PC-3 (cell line): ENCODE measurements around the gene C16orf92.

Experiments used
- CTCF ChIP-seq: fragments of 300-600 bp; sonication (generic); conservative IDR thresholded peaks from 2 replicates; pipeline ENCODE4 v1.5.1; 2017; ENCODE audit warnings: antibody characterized with exemption, low read depth, mild to moderate bottlenecking, low read length
- EZH2 ChIP-seq: fragments of 300-600 bp; sonication (generic); IDR thresholded peaks from one replicate; pipeline ENCODE4 v1.6.1; 2017; ENCODE audit warnings: antibody characterized with exemption, mild to moderate bottlenecking, low read length; ENCODE audit not compliant: unreplicated experiment
- EZH2phosphoT487 ChIP-seq: fragments of 300-600 bp; sonication (generic); IDR thresholded peaks from 2 replicates; pipeline ENCODE4 v1.6.1; 2018; ENCODE audit warnings: mild to moderate bottlenecking, antibody characterized with exemption, low read length, borderline replicate concordance

- no peak for TF ChIP-seq CTCF
- no peak for TF ChIP-seq EZH2
- TF ChIP-seq EZH2phosphoT487: no peak
These were observed 38.2 kb upstream of the C16orf92 start for GRCh38 chr16:29984764-29985147.
